CD4-positive, alpha-beta T cell (primary cell): ENCODE data around the gene CYB561. TPM values are rescaled to one million over a fixed set of nuclear protein-coding genes. Genes with fewer than 3 reads are reported as not detected.

Experiments used
- ATAC-seq: fragments of 200-7000 bp; cut with Tn5 transposase; one replicate; pipeline ENCODE4 v1.10.0; 2022; ENCODE audit warnings: mild to moderate bottlenecking; ENCODE audit not compliant: poor library complexity
- CTCF ChIA-PET: fragments of 350-600 bp; sonication (Branson Sonifier 250); formaldehyde crosslinking; loops from one replicate; lab custom pipeline; 2021; ENCODE audit warnings: antibody characterized with exemption, inconsistent platforms; lab: Charles Lee
- POLR2A ChIA-PET: fragments of 350-600 bp; sonication (Branson Sonifier 250); formaldehyde crosslinking; loops from one replicate; lab custom pipeline; 2021; ENCODE audit warnings: antibody characterized with exemption, inconsistent platforms; lab: Charles Lee
- DNase-seq, 14 experiments: peaks; one replicate each; pipeline ENCODE4 v3.0.0-alpha.2; 2013 to 2020; ENCODE audit warnings: mixed read lengths in 2 of 14
- H3K27ac ChIP-seq, 2 donors: one replicate each; pipeline versions ENCODE4 v1.5.1 to v1.7.0; 2013; ENCODE audit warnings: low read length in 2 of 2, low read depth in 1 of 2, mild to moderate bottlenecking in 1 of 2
- H3K27me3 ChIP-seq, 2 experiments: 1 replicate in 1 of 2; 2 replicates in 1 of 2; pipeline versions ENCODE4 v1.6.1 to v1.7.0; 2013; ENCODE audit warnings: low read length in 2 of 2, control low read depth in 1 of 2, mild to moderate bottlenecking in 1 of 2, moderate library complexity in 1 of 2; ENCODE audit not compliant: insufficient read depth in 2 of 2, control insufficient read depth in 1 of 2
- H3K36me3 ChIP-seq: one replicate; pipeline ENCODE4 v1.6.1; 2013; ENCODE audit warnings: low read length, control low read depth; ENCODE audit not compliant: insufficient read depth
- H3K4me1 ChIP-seq: one replicate; pipeline ENCODE4 v1.6.1; 2013; ENCODE audit warnings: low read length, control low read depth; ENCODE audit not compliant: insufficient read depth
- H3K4me3 ChIP-seq: one replicate; pipeline ENCODE4 v1.5.1; 2013; ENCODE audit warnings: mild to moderate bottlenecking, low read length, moderate library complexity
- H3K9me3 ChIP-seq, 2 experiments: 1 replicate in 1 of 2; 2 replicates in 1 of 2; pipeline versions ENCODE4 v1.6.1 to v1.7.0; 2013; ENCODE audit warnings: low read length in 2 of 2, mild to moderate bottlenecking in 2 of 2, control low read depth in 1 of 2, moderate library complexity in 1 of 2; ENCODE audit not compliant: control insufficient read depth in 1 of 2, insufficient read depth in 1 of 2
- H3K27ac Mint-ChIP-seq: one replicate; pipeline ENCODE4 v1.8.0; 2020; ENCODE audit warnings: mixed read lengths
- H3K27me3 Mint-ChIP-seq: one replicate; pipeline ENCODE4 v1.8.0; 2021; ENCODE audit warnings: mixed read lengths
- H3K36me3 Mint-ChIP-seq: one replicate; pipeline ENCODE4 v1.8.0; 2021; ENCODE audit warnings: low read depth, mixed read lengths
- H3K4me1 Mint-ChIP-seq: one replicate; pipeline ENCODE4 v1.8.0; 2021; ENCODE audit warnings: low read depth, mixed read lengths
- H3K4me3 Mint-ChIP-seq: one replicate; pipeline ENCODE4 v1.8.0; 2020; ENCODE audit warnings: mild to moderate bottlenecking, mixed read lengths
- H3K9me3 Mint-ChIP-seq: one replicate; pipeline ENCODE4 v1.8.0; 2020; ENCODE audit warnings: mixed read lengths
- intact Hi-C, 2 experiments: fragments of 100-400 bp; cut with DNase I in 1 of 2; cut with micrococcal nuclease in 1 of 2; formaldehyde crosslinking; loops; one replicate each; pipeline versions ENCODE4 v1.15.1 to v1.9.0; 2023 to 2025; cut with DNase I, micrococcal nuclease
- total RNA-seq, 174 experiments: library from RNA in 2 of 174; stranded (reverse) in 2 of 174; gene quantifications; one replicate each; pipeline ENCODE4 v1.2.3 and lab custom pipeline; 2021 to 2026
- TF ChIP-seq, protein P1 (sequence below): fragments of 200-600 bp; IDR thresholded peaks from one replicate; pipeline ENCODE4 v1.8.0; 2022; ENCODE audit warnings: antibody characterized with exemption, mild to moderate bottlenecking

Gene CYB561
- total RNA-seq, 2 experiments from 2014 or later = 17.4 to 18.1 TPM

DNA sequence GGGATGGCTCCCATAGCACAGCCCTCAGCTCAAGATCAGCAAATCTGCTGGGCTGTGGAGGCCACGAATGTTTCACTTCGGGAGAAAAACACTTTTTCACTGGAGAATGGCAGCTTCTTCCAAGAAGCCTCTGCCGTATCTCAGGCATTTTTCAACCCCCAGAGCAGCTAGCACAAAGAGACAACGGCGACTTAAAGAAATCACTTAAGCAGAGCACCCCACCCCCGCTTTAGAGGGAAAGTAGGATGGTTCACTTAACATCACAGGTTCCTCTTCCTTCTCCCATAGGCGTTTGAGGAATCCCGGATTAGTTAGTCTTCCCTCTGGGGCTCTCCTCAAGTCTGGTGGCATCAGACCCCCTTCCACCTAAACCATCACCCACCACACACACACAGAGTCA is 27.6 kb downstream of the CYB561 start:
- Mint-ChIP-seq H3K27ac (no peak overlapping the region), H3K27me3 (no peaks in the 10 kb centered on the region), H3K4me1 (peaks cover 22% of the 10 kb centered on the region), H3K36me3 (peaks cover 12% of the 10 kb centered on the region), H3K4me3 (no peak overlapping the region), H3K9me3 (no peaks in the 10 kb centered on the region)
- no peak overlapping the region for H3K27ac ChIP-seq
- intact Hi-C loops = no loop called here
- no peak overlapping the region for H3K4me3 ChIP-seq
- peaks cover 18% of the 10 kb centered on the region for H3K4me1 ChIP-seq
- ATAC-seq (no peak), DNase-seq (no peak)
- POLR2A ChIA-PET = no interaction called here
- H3K27me3 ChIP-seq = no peaks in the 10 kb centered on the region
- CTCF ChIA-PET = no interaction called here
- TF ChIP-seq, protein P1, sequence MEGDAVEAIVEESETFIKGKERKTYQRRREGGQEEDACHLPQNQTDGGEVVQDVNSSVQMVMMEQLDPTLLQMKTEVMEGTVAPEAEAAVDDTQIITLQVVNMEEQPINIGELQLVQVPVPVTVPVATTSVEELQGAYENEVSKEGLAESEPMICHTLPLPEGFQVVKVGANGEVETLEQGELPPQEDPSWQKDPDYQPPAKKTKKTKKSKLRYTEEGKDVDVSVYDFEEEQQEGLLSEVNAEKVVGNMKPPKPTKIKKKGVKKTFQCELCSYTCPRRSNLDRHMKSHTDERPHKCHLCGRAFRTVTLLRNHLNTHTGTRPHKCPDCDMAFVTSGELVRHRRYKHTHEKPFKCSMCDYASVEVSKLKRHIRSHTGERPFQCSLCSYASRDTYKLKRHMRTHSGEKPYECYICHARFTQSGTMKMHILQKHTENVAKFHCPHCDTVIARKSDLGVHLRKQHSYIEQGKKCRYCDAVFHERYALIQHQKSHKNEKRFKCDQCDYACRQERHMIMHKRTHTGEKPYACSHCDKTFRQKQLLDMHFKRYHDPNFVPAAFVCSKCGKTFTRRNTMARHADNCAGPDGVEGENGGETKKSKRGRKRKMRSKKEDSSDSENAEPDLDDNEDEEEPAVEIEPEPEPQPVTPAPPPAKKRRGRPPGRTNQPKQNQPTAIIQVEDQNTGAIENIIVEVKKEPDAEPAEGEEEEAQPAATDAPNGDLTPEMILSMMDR = no peak
- peaks cover 3% of the 10 kb centered on the region for H3K36me3 ChIP-seq
- H3K9me3 ChIP-seq = no peaks in the 10 kb centered on the region

DNA sequence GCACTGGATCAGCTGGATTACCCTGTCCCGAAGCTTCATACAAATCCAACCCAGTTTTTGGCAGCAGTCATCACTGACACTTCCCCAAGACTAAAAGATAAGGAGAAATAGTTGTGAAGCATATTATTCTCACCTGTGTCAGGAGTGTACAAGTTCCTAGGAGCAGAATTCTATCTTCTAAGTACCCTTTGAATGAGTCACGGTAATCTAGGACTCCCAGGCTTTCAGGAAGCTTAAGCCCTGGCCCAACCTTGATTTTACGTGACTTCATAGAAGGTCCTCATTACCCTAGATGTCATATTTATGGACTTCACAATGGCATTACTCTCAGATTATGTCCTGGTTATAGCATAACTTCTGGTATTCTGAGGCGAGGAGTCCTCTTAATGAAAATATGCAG is 31.9 kb downstream of the CYB561 start:
- H3K9me3 ChIP-seq = no peaks in the 10 kb centered on the region
- intact Hi-C loops = no loop called here
- no peaks in the 10 kb centered on the region for H3K27me3 ChIP-seq
- H3K4me3 Mint-ChIP-seq = no peak overlapping the region
- peaks cover 35% of the 10 kb centered on the region for H3K36me3 Mint-ChIP-seq
- H3K4me1 ChIP-seq = peaks cover under 1% of the 10 kb centered on the region
- H3K36me3 ChIP-seq = peaks cover 14% of the 10 kb centered on the region
- ChIA-PET POLR2A (no interaction called here), CTCF (interaction anchor here (0.7 to 1.7 kb wide), 2 partner anchors 11 to 64 kb away, joined by 3 to 5 read pairs; no protein-coding TSS in a partner anchor)
- H3K27me3 Mint-ChIP-seq = no peaks in the 10 kb centered on the region
- TF ChIP-seq, protein P1 = no peak
- no peak overlapping the region for H3K27ac Mint-ChIP-seq
- H3K27ac ChIP-seq = no peak overlapping the region
- DNase-seq (no peak), ATAC-seq (no peak)
- no peak overlapping the region for H3K4me3 ChIP-seq
- H3K4me1 Mint-ChIP-seq = peaks cover 5% of the 10 kb centered on the region
- no peaks in the 10 kb centered on the region for H3K9me3 Mint-ChIP-seq

GRCh38 chr17:63413128-63413527 is 33.0 kb downstream of the CYB561 start:
- Mint-ChIP-seq H3K27ac (no peak overlapping the region), H3K4me1 (no peaks in the 10 kb centered on the region), H3K9me3 (no peaks in the 10 kb centered on the region), H3K27me3 (no peaks in the 10 kb centered on the region), H3K4me3 (no peak overlapping the region), H3K36me3 (peaks cover 35% of the 10 kb centered on the region)
- POLR2A ChIA-PET = no interaction called here
- Histone ChIP-seq H3K36me3 (peaks cover 14% of the 10 kb centered on the region), H3K27ac (no peak overlapping the region), H3K4me3 (no peak overlapping the region), H3K4me1 (no peaks in the 10 kb centered on the region), H3K27me3 (no peaks in the 10 kb centered on the region), H3K9me3 (no peaks in the 10 kb centered on the region)
- ATAC-seq = no peak
- TF ChIP-seq, protein P1 = no peak
- intact Hi-C loops = no loop called here
- no peak for DNase-seq
- CTCF ChIA-PET = interaction anchor here (1.7 kb wide), 1 partner anchor 12 kb away, joined by 5 read pairs; no protein-coding TSS in a partner anchor
